Measurements from ENCODE around the gene HYKK. TPM values are rescaled to one million over a fixed set of nuclear protein-coding genes. Genes with fewer than 3 reads are reported as not detected.

HYKK gene
- total and polyA plus RNA-seq, 2 of the 8 experiments (the other 6 are each of a cell fraction or from before 2014, with no cell fraction given), result 2.0 to 3.7 TPM

DNA sequence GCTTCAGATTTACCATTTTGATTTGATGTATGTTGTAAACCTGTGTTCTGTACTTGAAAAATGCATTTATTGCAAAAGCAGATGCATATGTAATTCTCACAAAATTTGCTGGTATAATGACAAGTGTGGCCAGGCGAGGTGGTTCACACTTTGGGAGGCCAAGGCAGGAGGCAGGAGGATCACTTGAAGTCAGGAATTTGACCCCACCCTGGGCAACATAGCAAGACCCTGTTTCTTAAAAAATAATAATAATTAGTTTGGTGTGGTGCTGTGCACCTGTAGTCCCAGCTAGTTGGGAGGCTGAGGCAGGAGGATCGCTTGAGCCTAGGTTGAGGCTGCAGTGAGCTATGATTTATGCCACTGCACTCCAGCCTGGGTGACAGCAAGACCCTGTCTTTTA is 4.7 kb upstream of the HYKK start:
- FAIRE-seq (no peak), DNase-seq (ENCODE audit: low read depth in 1 of 2, low spot score in 2 of 2) (no peak)
- H3K27ac ChIP-seq (ENCODE audit: low read depth, low read length), result no peak overlapping the region
- WGBS, 2 experiments (ENCODE audit: extremely low coverage in 1 of 2, insufficient coverage in 1 of 2, insufficient read length in 1 of 2, insufficient replicate concordance in 2 of 2, low coverage in 1 of 2, low lambda C conversion rate in 2 of 2, missing lambda C conversion rate in 1 of 2), result 93% methylated on average over 2 of the region's 2 CpGs; no CpG with 5 or more reads in 1 of the 2 experiments
- no peak overlapping the region for H2AK5ac ChIP-seq (ENCODE audit: low read depth, low read length)
- no peaks in the 10 kb centered on the region for H3K79me2 ChIP-seq (ENCODE audit: control insufficient read depth in 1 of 2, insufficient read depth in 2 of 2, low read length in 2 of 2)
- CTCF ChIA-PET (ENCODE audit: partially characterized antibody), result no interaction called here
- H3K56ac ChIP-seq (replicated peaks; ENCODE audit: insufficient read length, low read depth, low read length), result no peak overlapping the region
- H2BK120ac ChIP-seq (replicated peaks; ENCODE audit: low read depth, low read length), result no peak overlapping the region
- H2AFZ ChIP-seq (ENCODE audit: low read length), result no peak overlapping the region
- peaks cover 5% of the 10 kb centered on the region; the same call in 1 of the 2 replicates for H3K23me2 ChIP-seq (ENCODE audit: low read depth, low read length)
- H3K9me3 ChIP-seq (ENCODE audit: insufficient read depth in 2 of 2, low read depth in 1 of 2, low read length in 1 of 2), result peaks cover 0 to 3% of the 10 kb centered on the region in 2 experiments; a peak in 2 of 4 replicates
- H3K79me1 ChIP-seq (ENCODE audit: low read depth, low read length), result no peaks in the 10 kb centered on the region
- no peak overlapping the region for H2BK12ac ChIP-seq (ENCODE audit: low read depth, low read length)
- no peak overlapping the region for H3K9ac ChIP-seq (replicated peaks in 1 of 4; ENCODE audit: extremely low read depth in 1 of 4, low read depth in 3 of 4, low read length in 3 of 4)
- H4K8ac ChIP-seq (ENCODE audit: extremely low read depth, insufficient read depth, low read length), result no peak overlapping the region
- H2BK5ac ChIP-seq (ENCODE audit: low read depth, low read length), result no peak overlapping the region
- no peak overlapping the region for H2BK15ac ChIP-seq (ENCODE audit: low read length)
- H3K23ac ChIP-seq (ENCODE audit: insufficient read length), result no peak overlapping the region
- no peak overlapping the region for H4K5ac ChIP-seq (ENCODE audit: insufficient read length, low read depth, low read length)
- no peak overlapping the region for H3K18ac ChIP-seq (ENCODE audit: extremely low read depth, low read length)
- H3K14ac ChIP-seq (ENCODE audit: insufficient read length), result no peak overlapping the region
- no peak overlapping the region for H3K4ac ChIP-seq (replicated peaks; ENCODE audit: insufficient read length, low read depth, low read length)
- POLR2A ChIA-PET (ENCODE audit: partially characterized antibody), result interaction anchor here (1.6 kb wide), 1 partner anchor 65 kb away, joined by 4 read pairs; the partner anchor contains the start of gene IREB2
- no peak overlapping the region for H3K4me2 ChIP-seq (ENCODE audit: insufficient read depth in 1 of 2, low read depth in 2 of 2, low read length in 2 of 2)
- no peaks in the 10 kb centered on the region for H4K20me1 ChIP-seq (replicated peaks in 1 of 2; ENCODE audit: control insufficient read depth in 1 of 2, insufficient read depth in 2 of 2, low read length in 2 of 2)
- H4K91ac ChIP-seq (replicated peaks; ENCODE audit: insufficient read length, low read length), result no peak overlapping the region
- H3K27me3 ChIP-seq (replicated peaks in 1 of 4; ENCODE audit: control insufficient read depth in 3 of 4, extremely low read depth in 1 of 4, insufficient read depth in 3 of 4, low read length in 3 of 4), result no peaks in the 10 kb centered on the region; a peak in 1 of 7 replicates
- H3K4me1 ChIP-seq (replicated peaks in 1 of 4; ENCODE audit: control insufficient read depth in 3 of 4, insufficient read depth in 4 of 4, low read length in 3 of 4), result no peaks in the 10 kb centered on the region
- H3K36me3 ChIP-seq (ENCODE audit: control insufficient read depth in 2 of 4, insufficient read depth in 4 of 4, low read length in 3 of 4), result peaks cover 3 to 19% (median 15%) of the 10 kb centered on the region in 4 experiments; a peak in 5 of 8 replicates
- no peak overlapping the region for H3K4me3 ChIP-seq (ENCODE audit: extremely low read depth in 1 of 4, insufficient read depth in 2 of 4, low read depth in 3 of 4, low read length in 4 of 4)
- H2BK20ac ChIP-seq (ENCODE audit: low read length), result no peak overlapping the region
- TF ChIP-seq KDM1A (IDR thresholded peaks at IDR 0.05; ENCODE audit: borderline replicate concordance, low read length), result no peak
